Suprapubic skin (tissue), 4 donors: ENCODE results near the gene STRADB. TPM values are rescaled to one million over a fixed set of nuclear protein-coding genes. Genes with fewer than 3 reads are reported as not detected.
"Not testable (repeated sequence)": the region's sequence is repeated elsewhere in the genome, so short reads cannot be mapped to it uniquely, and the experiment has no call there.

ENCODE experiments used
- DNase-seq, 2 donors: peaks; one replicate each; pipeline ENCODE4 v3.0.0-alpha.2; 2019; ENCODE audit warnings: low spot score in 2 of 2
- H3K27ac ChIP-seq: fragments of 200-600 bp; sonication (generic); one replicate; pipeline ENCODE4 v1.5.1; 2019
- H3K27me3 ChIP-seq: fragments of 200-600 bp; sonication (generic); one replicate; pipeline ENCODE4 v1.5.1; 2019
- H3K36me3 ChIP-seq: fragments of 200-600 bp; sonication (generic); one replicate; pipeline ENCODE4 v1.5.1; 2019
- H3K4me1 ChIP-seq: fragments of 200-600 bp; sonication (generic); one replicate; pipeline ENCODE4 v1.5.1; 2019
- H3K4me3 ChIP-seq: fragments of 200-600 bp; sonication (generic); one replicate; pipeline ENCODE4 v1.5.1; 2019; ENCODE audit warnings: mild to moderate bottlenecking
- H3K9me3 ChIP-seq: fragments of 200-600 bp; sonication (generic); one replicate; pipeline ENCODE4 v1.5.1; 2019
- CTCF ChIP-seq, 2 donors: fragments of 200-600 bp in 1 of 2; fragments of 450-650 bp in 1 of 2; sonication (generic) in 1 of 2; IDR thresholded peaks; one replicate each; pipeline ENCODE4 v1.5.1; 2016 to 2019; ENCODE audit warnings: antibody characterized with exemption in 2 of 2, mild to moderate bottlenecking in 1 of 2, moderate library complexity in 1 of 2
- EP300 ChIP-seq: sonication (generic); formaldehyde crosslinking; IDR thresholded peaks from one replicate; pipeline ENCODE4 v1.6.1; 2017; ENCODE audit warnings: antibody characterized with exemption
- POLR2A ChIP-seq, 2 donors: fragments of 450-650 bp; IDR thresholded peaks; one replicate each; pipeline ENCODE4 v1.6.1; 2017; ENCODE audit warnings: antibody characterized with exemption in 2 of 2, mild to moderate bottlenecking in 2 of 2, moderate library complexity in 2 of 2
- POLR2AphosphoS5 ChIP-seq, 3 donors: sonication (generic); formaldehyde crosslinking; IDR thresholded peaks; one replicate each; pipeline ENCODE4 v1.6.1; 2017; ENCODE audit warnings: antibody characterized with exemption in 3 of 3
- WGBS: methylation state at CpG from one replicate; pipeline ENCODE4 v1.1.5; 2018; 5-methylcytosine and 5-hydroxymethylcytosine counted together
- total RNA-seq, 4 donors: library from RNA; depleted of rRNA; stranded (reverse); fragments of >200 nt; gene quantifications; one replicate each; pipeline ENCODE4 v1.1.0, GENCODE V29; 2016

The STRADB gene
- total RNA-seq, 4 donors from 2014 or later, result 5.8 to 23.3 (median 9.3) TPM

GRCh38 chr2:201425952-201426351, 25.6 kb upstream of the STRADB start:
- H3K9me3 ChIP-seq, result no peaks in the 10 kb centered on the region
- no peaks in the 10 kb centered on the region for H3K27me3 ChIP-seq
- H3K36me3 ChIP-seq, result no peaks in the 10 kb centered on the region
- H3K4me3 ChIP-seq, result no peak overlapping the region
- no peak overlapping the region for H3K27ac ChIP-seq
- TF ChIP-seq POLR2AphosphoS5 (IDR thresholded peaks at IDR 0.05) (no peak), EP300 (no peak), POLR2A (IDR thresholded peaks at IDR 0.05) (no peak), CTCF (IDR thresholded peaks at IDR 0.05) (no peak)
- H3K4me1 ChIP-seq, result peaks cover 4% of the 10 kb centered on the region
- no peak for DNase-seq
- 98% methylated on average over 9 of the region's 9 CpGs for WGBS

- not testable (repeated sequence) for H3K36me3 ChIP-seq, DNase-seq, H3K9me3 ChIP-seq, H3K27me3 ChIP-seq, H3K4me3 ChIP-seq, H3K27ac ChIP-seq
- peaks cover 14% of the 10 kb centered on the region for H3K4me1 ChIP-seq
Observed at GRCh38 chr2:201428366-201428765, 23.2 kb upstream of the STRADB start.

GRCh38 chr2:201429835-201430234, 21.7 kb upstream of the STRADB start:
- not testable (repeated sequence) for H3K27me3 ChIP-seq, H3K4me3 ChIP-seq, H3K9me3 ChIP-seq, H3K27ac ChIP-seq, DNase-seq, H3K36me3 ChIP-seq
- WGBS, result 98% methylated on average over 6 of the region's 6 CpGs
- H3K4me1 ChIP-seq, result peaks cover 22% of the 10 kb centered on the region

GRCh38 chr2:201430322-201430721, 21.2 kb upstream of the STRADB start:
- not testable (repeated sequence) for H3K4me3 ChIP-seq, DNase-seq, H3K27me3 ChIP-seq, H3K36me3 ChIP-seq, H3K27ac ChIP-seq, H3K9me3 ChIP-seq
- 94% methylated on average over 8 of the region's 12 CpGs for WGBS
- peaks cover 22% of the 10 kb centered on the region for H3K4me1 ChIP-seq

- no peak for TF ChIP-seq POLR2AphosphoS5 (IDR thresholded peaks at IDR 0.05)
- TF ChIP-seq CTCF (IDR thresholded peaks at IDR 0.05), result no peak
- no peak for TF ChIP-seq EP300
- Histone ChIP-seq H3K27me3 (no peaks in the 10 kb centered on the region), H3K4me3 (no peak overlapping the region), H3K9me3 (no peaks in the 10 kb centered on the region), H3K4me1 (peaks cover 22% of the 10 kb centered on the region), H3K36me3 (no peaks in the 10 kb centered on the region), H3K27ac (no peak overlapping the region)
- no peak for DNase-seq
- WGBS, result 100% methylated on average over 4 of the region's 5 CpGs
Observed at GRCh38 chr2:201430839-201431238, 20.7 kb upstream of the STRADB start.

GRCh38 chr2:201432038-201432620, 19.4 kb upstream of the STRADB start:
- no peaks in the 10 kb centered on the region for H3K36me3 ChIP-seq
- peaks cover 22% of the 10 kb centered on the region for H3K4me1 ChIP-seq
- no peak for TF ChIP-seq POLR2A (IDR thresholded peaks at IDR 0.05)
- no peak for TF ChIP-seq EP300
- TF ChIP-seq CTCF (IDR thresholded peaks at IDR 0.05), result no peak
- no peak for TF ChIP-seq POLR2AphosphoS5 (IDR thresholded peaks at IDR 0.05)
- DNase-seq, result no peak
- H3K4me3 ChIP-seq, result no peak overlapping the region
- H3K27me3 ChIP-seq, result no peaks in the 10 kb centered on the region
- 25% methylated on average over 4 of the region's 4 CpGs for WGBS
- no peaks in the 10 kb centered on the region for H3K9me3 ChIP-seq
- H3K27ac ChIP-seq, result peak overlapping the region; percentile 14

- no peak overlapping the region for H3K4me3 ChIP-seq
- no peak for TF ChIP-seq POLR2AphosphoS5 (IDR thresholded peaks at IDR 0.05)
- no peak for TF ChIP-seq POLR2A (IDR thresholded peaks at IDR 0.05)
- TF ChIP-seq CTCF (IDR thresholded peaks at IDR 0.05), result no peak
- TF ChIP-seq EP300, result no peak
- H3K27me3 ChIP-seq, result no peaks in the 10 kb centered on the region
- peak overlapping the region; percentile 14 for H3K27ac ChIP-seq
- WGBS, result 57% methylated on average over 5 of the region's 5 CpGs
- no peaks in the 10 kb centered on the region for H3K9me3 ChIP-seq
- peaks cover 22% of the 10 kb centered on the region for H3K4me1 ChIP-seq
- DNase-seq, result no peak
- H3K36me3 ChIP-seq, result no peaks in the 10 kb centered on the region
Observed at GRCh38 chr2:201432621-201433393, 18.7 kb upstream of the STRADB start.
